OCI-LY7 (cell line): ENCODE measurements around the gene AVPI1. TPM values are rescaled to one million over a fixed set of nuclear protein-coding genes. Genes with fewer than 3 reads are reported as not detected.
A peak's percentile ranks its signal among the peaks of the same experiment; 100 is the strongest.

Experiments used
- BruUV-seq: library from RNA; stranded (reverse); fragments of 400-500 nt; replicated peaks from 2 replicates; lab custom pipeline; 2021; lab: Mats Ljungman, UMichigan
- CTCF ChIA-PET: fragments of 300-600 bp; sonication (Branson Sonifier 250); formaldehyde crosslinking; loops from one replicate; lab custom pipeline; 2022; ENCODE audit warnings: antibody characterized with exemption; ENCODE audit not compliant: unreplicated experiment; lab: Charles Lee
- POLR2A ChIA-PET: fragments of 300-600 bp; sonication (Branson Sonifier 250); formaldehyde crosslinking; loops from one replicate; lab custom pipeline; 2022; ENCODE audit warnings: antibody characterized with exemption; lab: Charles Lee
- DNase-seq: peaks from one replicate; pipeline ENCODE4 v3.0.0-alpha.2; 2015; ENCODE audit warnings: low spot score
- H2AFZ ChIP-seq: fragments of 200-600 bp; sonication (generic), shearing (Covaris generic); 2 replicates; pipeline ENCODE4 v1.6.1; 2014; ENCODE audit warnings: mild to moderate bottlenecking, antibody characterized with exemption, low read length, moderate library complexity
- H3K27ac ChIP-seq: fragments of 200-600 bp; sonication (generic); 2 replicates; pipeline ENCODE4 v1.5.1; 2014; ENCODE audit warnings: mixed run types, low read depth, mild to moderate bottlenecking, moderate library complexity, low read length, inconsistent platforms; ENCODE audit not compliant: poor library complexity, severe bottlenecking
- H3K36me3 ChIP-seq: fragments of 200-600 bp; sonication (generic); 2 replicates; pipeline ENCODE4 v1.6.1; 2014; ENCODE audit warnings: mild to moderate bottlenecking, antibody characterized with exemption, low read length, moderate library complexity, mixed read lengths; ENCODE audit not compliant: insufficient read depth
- H3K4me1 ChIP-seq: fragments of 200-600 bp; sonication (generic); 2 replicates; pipeline ENCODE4 v1.5.1; 2014; ENCODE audit warnings: mild to moderate bottlenecking, low read length; ENCODE audit not compliant: insufficient read depth, poor library complexity, severe bottlenecking
- H3K4me2 ChIP-seq: fragments of 200-600 bp; sonication (generic); 2 replicates; pipeline ENCODE4 v1.6.1; 2014; ENCODE audit warnings: mild to moderate bottlenecking, low read length
- H3K4me3 ChIP-seq: fragments of 200-600 bp; sonication (generic); 2 replicates; pipeline ENCODE4 v1.5.1; 2014; ENCODE audit warnings: mild to moderate bottlenecking, low read depth, low read length; ENCODE audit not compliant: poor library complexity, severe bottlenecking
- H3K79me2 ChIP-seq: fragments of 200-600 bp; sonication (generic); 2 replicates; pipeline ENCODE4 v1.6.1; 2016; ENCODE audit warnings: low read depth, mild to moderate bottlenecking, low read length, moderate library complexity, mixed read lengths; ENCODE audit not compliant: insufficient read depth
- H3K9me2 ChIP-seq: fragments of 200-600 bp; sonication (generic); 2 replicates; pipeline ENCODE4 v1.6.1; 2016; ENCODE audit warnings: mild to moderate bottlenecking, low read length, mixed read lengths; ENCODE audit not compliant: insufficient read depth
- H3K9me3 ChIP-seq: fragments of 200-600 bp; sonication (generic); 2 replicates; pipeline ENCODE4 v1.6.1; 2014; ENCODE audit warnings: mild to moderate bottlenecking, mixed run types, low read length, mixed read lengths
- H4K20me1 ChIP-seq: fragments of 200-600 bp; sonication (generic); 2 replicates; pipeline ENCODE4 v1.6.1; 2014; ENCODE audit warnings: mild to moderate bottlenecking, antibody characterized with exemption, low read length, moderate library complexity, mixed read lengths; ENCODE audit not compliant: insufficient read depth
- CTCF ChIP-seq: fragments of 200-600 bp; sonication (generic); conservative IDR thresholded peaks from 2 replicates; pipeline ENCODE4 v1.5.1; 2014; ENCODE audit warnings: mild to moderate bottlenecking, antibody characterized with exemption, low read length, moderate library complexity, mixed read lengths
- EZH2phosphoT487 ChIP-seq: fragments of 200-600 bp; sonication (generic); IDR thresholded peaks from 2 replicates; pipeline ENCODE4 v1.6.1; 2018; ENCODE audit warnings: low read depth, borderline replicate concordance, mild to moderate bottlenecking, mixed run types, antibody characterized with exemption, low read length, moderate library complexity, mixed read lengths
- intact Hi-C: fragments of 100-400 bp; cut with micrococcal nuclease; formaldehyde crosslinking; loops from one replicate; pipeline ENCODE4 v1.10.0; 2022; ENCODE audit not compliant: unreplicated experiment
- total RNA-seq, 2 experiments: library from RNA; depleted of rRNA in 1 of 2; stranded (reverse); fragments of >200 nt in 1 of 2; shearing (Covaris generic) in 1 of 2; gene quantifications; 2 replicates each; pipeline ENCODE4 v1.2.3, GENCODE V29; 2014 to 2022

Gene AVPI1
- total RNA-seq, 2 experiments from 2014 or later, result 3.2 to 4.6 TPM

GRCh38 chr10:97687785-97688781, 1.0 kb upstream of the AVPI1 start:
- peaks cover 17% of the 10 kb centered on the region for H3K4me1 ChIP-seq
- intact Hi-C loops, result loop anchor here (2.0 to 10.0 kb wide), 2 partner anchors 43 to 177 kb away; no protein-coding TSS in a partner anchor
- ChIA-PET POLR2A (interaction anchor here (0.6 to 1.9 kb wide), 4 partner anchors 16 to 181 kb away, joined by 3 to 18 read pairs (median 3); partner anchors contain the start of gene ZFYVE27), CTCF (interaction anchor here (2.2 kb wide), 1 partner anchor 11 kb away, joined by 10 read pairs; no protein-coding TSS in a partner anchor)
- no peak for DNase-seq
- no peak overlapping the region for H3K27ac ChIP-seq
- H3K4me2 ChIP-seq, result peak overlapping the region; percentile 78
- H4K20me1 ChIP-seq, result no peaks in the 10 kb centered on the region
- TF ChIP-seq CTCF (no peak), EZH2phosphoT487 (no peak)
- H3K36me3 ChIP-seq, result no peaks in the 10 kb centered on the region
- no TSS peak for BruUV-seq
- no peaks in the 10 kb centered on the region for H3K79me2 ChIP-seq
- H2AFZ ChIP-seq, result peak overlapping the region; percentile 97
- no peaks in the 10 kb centered on the region for H3K9me3 ChIP-seq
- no peaks in the 10 kb centered on the region for H3K9me2 ChIP-seq
- H3K4me3 ChIP-seq, result peak overlapping the region; percentile 70

GRCh38 chr10:97686301-97686961, 610 bp downstream of the AVPI1 start:
- Histone ChIP-seq H3K36me3 (no peaks in the 10 kb centered on the region), H4K20me1 (no peaks in the 10 kb centered on the region), H2AFZ (peak overlapping the region; percentile 97), H3K79me2 (no peaks in the 10 kb centered on the region), H3K9me3 (no peaks in the 10 kb centered on the region), H3K4me2 (peak overlapping the region; percentile 78), H3K4me3 (peak overlapping the region; percentile 70), H3K27ac (no peak overlapping the region), H3K4me1 (peaks cover 17% of the 10 kb centered on the region), H3K9me2 (no peaks in the 10 kb centered on the region)
- BruUV-seq, result no TSS peak
- intact Hi-C loops, result loop anchor here (2.0 to 10.0 kb wide), 2 partner anchors 44 to 178 kb away; no protein-coding TSS in a partner anchor
- CTCF ChIA-PET, result interaction anchor here (0.7 to 2.2 kb wide), 5 partner anchors 9 to 50 kb away, joined by 3 to 12 read pairs (median 5); partner anchors contain the start of gene ZFYVE27
- no peak for TF ChIP-seq EZH2phosphoT487
- TF ChIP-seq CTCF, result peak; percentile 62
- DNase-seq, result peak; percentile 54
- POLR2A ChIA-PET, result interaction anchor here (0.6 to 1.9 kb wide), 11 partner anchors 8 to 452 kb away, joined by 3 to 18 read pairs (median 3); partner anchors contain the start of gene ZFYVE27
